DND-41 (cell line): ENCODE results near the gene SFT2D1.

Experiments used
- ATAC-seq: fragments of 200-7000 bp; cut with Tn5 transposase; 3 replicates; pipeline ENCODE4 v1.9.1; 2021; ENCODE audit warnings: low read depth; ENCODE audit not compliant: insufficient read depth
- DNase-seq: peaks from one replicate; pipeline ENCODE4 v3.0.0-alpha.2; 2020
- H2AFZ ChIP-seq: 2 replicates; pipeline ENCODE4 v1.6.0; 2012; ENCODE audit warnings: low read depth, low read length
- H3K27ac ChIP-seq: 2 replicates; pipeline ENCODE4 v1.5.1; 2012; ENCODE audit warnings: low read length, inconsistent platforms
- H3K27me3 ChIP-seq: fragments of 200-600 bp; sonication (generic); 2 replicates; pipeline ENCODE4 v1.6.0; 2012; ENCODE audit warnings: low read length, mild to moderate bottlenecking, inconsistent platforms; ENCODE audit not compliant: insufficient read depth, poor library complexity
- H3K36me3 ChIP-seq: 2 replicates; pipeline ENCODE4 v1.5.1; 2012; ENCODE audit warnings: low read length, inconsistent platforms; ENCODE audit not compliant: insufficient read depth
- H3K4me1 ChIP-seq: 2 replicates; pipeline ENCODE4 v1.5.1; 2012; ENCODE audit warnings: mild to moderate bottlenecking, low read length; ENCODE audit not compliant: insufficient read depth
- H3K4me2 ChIP-seq: 2 replicates; pipeline ENCODE4 v1.6.0; 2012; ENCODE audit warnings: mild to moderate bottlenecking, moderate library complexity, low read length, inconsistent platforms; ENCODE audit not compliant: insufficient read depth
- H3K4me3 ChIP-seq, 2 experiments: fragments of 200-600 bp in 1 of 2; shearing (Covaris generic) in 1 of 2; 2 replicates each; pipeline ENCODE4 v1.5.1; 2012 to 2016; ENCODE audit warnings: inconsistent platforms in 2 of 2, low read length in 2 of 2, mild to moderate bottlenecking in 2 of 2, low read depth in 1 of 2, moderate library complexity in 1 of 2
- H3K79me2 ChIP-seq: 2 replicates; pipeline ENCODE4 v1.6.0; 2012; ENCODE audit warnings: low read length, inconsistent platforms; ENCODE audit not compliant: insufficient read depth
- H3K9ac ChIP-seq: 2 replicates; pipeline ENCODE4 v1.6.0; 2012; ENCODE audit warnings: low read depth, mild to moderate bottlenecking, inconsistent platforms, low read length, moderate library complexity
- H3K9me3 ChIP-seq: 2 replicates; pipeline ENCODE4 v1.5.1; 2012; ENCODE audit warnings: low read length, moderate library complexity, mild to moderate bottlenecking, inconsistent platforms; ENCODE audit not compliant: insufficient read depth, severe bottlenecking
- H4K20me1 ChIP-seq: 2 replicates; pipeline ENCODE4 v1.6.0; 2012; ENCODE audit warnings: low read length; ENCODE audit not compliant: insufficient read depth
- CTCF ChIP-seq: IDR thresholded peaks from 2 replicates; pipeline ENCODE4 v1.5.1; 2012; ENCODE audit warnings: borderline replicate concordance, low read length, moderate library complexity, mild to moderate bottlenecking; ENCODE audit not compliant: poor library complexity, severe bottlenecking; ENCODE audit errors: extremely low read depth
- EZH2 ChIP-seq: IDR thresholded peaks from 3 replicates; pipeline ENCODE4 v1.6.1; 2012; ENCODE audit warnings: borderline replicate concordance, low read depth, mild to moderate bottlenecking, moderate library complexity, low read length, inconsistent platforms; ENCODE audit not compliant: severe bottlenecking

The SFT2D1 gene

DNA sequence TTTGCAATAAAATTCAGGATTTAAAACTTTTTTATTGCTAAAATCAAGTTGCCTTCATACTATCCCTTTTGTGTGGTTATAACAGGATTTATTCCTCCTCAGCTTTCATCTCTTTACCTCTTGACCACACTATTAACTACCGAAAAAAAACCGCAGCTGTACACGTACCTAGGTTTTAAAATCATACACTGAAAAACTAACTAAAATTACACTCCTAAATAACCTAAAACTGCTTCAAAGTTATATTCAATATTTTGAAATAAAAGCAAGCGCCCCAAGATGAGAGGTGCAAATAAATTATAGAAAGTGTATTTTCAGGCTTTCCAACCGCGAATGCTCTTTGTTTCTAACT, 39.0 kb upstream of the SFT2D1 start:
- TF ChIP-seq CTCF = no peak
- no peak for TF ChIP-seq EZH2
- peak overlapping the region; percentile 46 to 100 for H3K4me3 ChIP-seq
- no peaks in the 10 kb centered on the region for H3K9me3 ChIP-seq
- ATAC-seq (no peak), DNase-seq (no peak)
- H3K27me3 ChIP-seq = no peaks in the 10 kb centered on the region
- peaks cover 61% of the 10 kb centered on the region for H3K79me2 ChIP-seq
- peak overlapping the region; percentile 71 for H3K27ac ChIP-seq
- H2AFZ ChIP-seq = peak overlapping the region; percentile 63
- H3K4me2 ChIP-seq = peak overlapping the region; percentile 99
- peaks cover 26% of the 10 kb centered on the region; the same call in 1 of the 2 replicates for H3K4me1 ChIP-seq
- H3K36me3 ChIP-seq = no peaks in the 10 kb centered on the region
- peaks cover 5% of the 10 kb centered on the region for H4K20me1 ChIP-seq
- peak overlapping the region; percentile 74 for H3K9ac ChIP-seq

GRCh38 chr6:166379800-166380199, 37.5 kb upstream of the SFT2D1 start:
- no peak for DNase-seq
- Histone ChIP-seq H3K4me1 (peaks cover 26% of the 10 kb centered on the region; the same call in 1 of the 2 replicates), H3K79me2 (peaks cover 62% of the 10 kb centered on the region), H3K4me3 (no peak overlapping the region), H3K36me3 (no peaks in the 10 kb centered on the region), H2AFZ (no peak overlapping the region), H3K9ac (no peak overlapping the region), H3K9me3 (no peaks in the 10 kb centered on the region), H3K4me2 (no peak overlapping the region), H3K27ac (no peak overlapping the region), H4K20me1 (peaks cover 5% of the 10 kb centered on the region), H3K27me3 (no peaks in the 10 kb centered on the region)
- ATAC-seq = no peak
- no peak for TF ChIP-seq CTCF
- TF ChIP-seq EZH2 = no peak

DNA sequence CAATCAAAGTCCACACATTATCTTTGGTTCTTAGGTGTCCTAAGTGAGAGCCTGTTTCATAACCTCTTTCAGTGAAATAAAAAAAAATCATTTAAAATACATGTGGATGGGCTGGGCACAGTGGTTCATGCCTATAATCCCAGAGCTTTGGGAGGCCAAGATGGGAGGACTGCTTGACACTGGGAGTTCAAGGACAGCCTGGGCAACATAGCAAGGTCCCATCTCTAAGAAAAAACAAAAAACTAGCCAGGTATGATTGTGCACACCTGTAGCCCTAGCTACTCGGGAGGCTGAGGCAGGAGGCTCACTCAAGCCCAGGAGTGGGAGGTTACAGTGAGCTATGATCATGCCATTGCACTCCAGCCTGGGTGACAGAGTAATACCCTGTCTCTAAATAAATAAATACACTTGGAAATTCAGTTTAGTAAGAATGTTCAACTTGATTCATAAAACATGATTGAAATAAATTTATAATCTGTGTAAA, 36.8 kb upstream of the SFT2D1 start:
- Histone ChIP-seq H2AFZ (no peak overlapping the region), H4K20me1 (peaks cover 5% of the 10 kb centered on the region), H3K27me3 (no peaks in the 10 kb centered on the region), H3K79me2 (peaks cover 58% of the 10 kb centered on the region), H3K36me3 (no peaks in the 10 kb centered on the region), H3K4me1 (peaks cover 22% of the 10 kb centered on the region; the same call in 1 of the 2 replicates), H3K27ac (no peak overlapping the region), H3K9ac (no peak overlapping the region), H3K9me3 (no peaks in the 10 kb centered on the region), H3K4me2 (no peak overlapping the region), H3K4me3 (no peak overlapping the region)
- ATAC-seq (no peak), DNase-seq (no peak)
- no peak for TF ChIP-seq CTCF
- TF ChIP-seq EZH2 = no peak

DNA sequence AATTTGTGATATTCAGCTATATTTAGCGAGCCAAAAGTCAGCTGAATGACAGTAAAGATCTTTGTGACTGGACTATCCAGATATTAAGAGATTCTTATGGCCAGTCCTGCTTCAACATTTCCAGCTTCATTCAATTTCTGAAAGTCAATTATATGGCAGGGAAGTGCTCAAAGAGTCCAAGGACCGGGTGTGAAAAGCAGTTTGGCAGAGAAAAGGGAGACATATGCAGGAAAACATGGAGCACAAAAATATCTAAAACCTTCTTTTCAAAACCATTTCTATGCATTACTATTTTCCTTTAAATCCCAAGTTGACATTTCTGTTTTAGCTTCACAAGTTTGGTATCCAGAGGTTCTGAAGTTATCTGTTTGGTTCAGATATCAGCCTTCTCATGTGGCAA, 35.4 kb upstream of the SFT2D1 start:
- Histone ChIP-seq H3K4me3 (no peak overlapping the region), H3K9ac (no peak overlapping the region), H3K4me1 (peaks cover 16% of the 10 kb centered on the region; the same call in 1 of the 2 replicates), H3K27ac (no peak overlapping the region), H4K20me1 (peaks cover 5% of the 10 kb centered on the region), H3K9me3 (no peaks in the 10 kb centered on the region), H3K4me2 (no peak overlapping the region), H3K27me3 (no peaks in the 10 kb centered on the region), H2AFZ (no peak overlapping the region), H3K79me2 (peaks cover 55% of the 10 kb centered on the region), H3K36me3 (no peaks in the 10 kb centered on the region)
- TF ChIP-seq CTCF = no peak
- ATAC-seq = no peak
- no peak for DNase-seq
